AG09309 (cell line): ENCODE results near the gene PCGF2.
"Not testable (repeated sequence)": the region's sequence is repeated elsewhere in the genome, so short reads cannot be mapped to it uniquely, and the experiment has no call there.

ENCODE experiments used
- DNase-seq: peaks from one replicate; pipeline ENCODE4 v3.0.0-alpha.2; 2010; ENCODE audit warnings: low read depth
- H3K4me3 ChIP-seq: 2 replicates; pipeline ENCODE4 v1.5.1; 2011; ENCODE audit warnings: mild to moderate bottlenecking, low read depth, low read length, moderate library complexity; ENCODE audit not compliant: control insufficient read depth
- CTCF ChIP-seq: IDR thresholded peaks from 2 replicates; pipeline ENCODE4 v1.5.1; 2011; ENCODE audit warnings: mild to moderate bottlenecking, low read depth, low read length, inconsistent platforms; ENCODE audit not compliant: insufficient read depth, control insufficient read depth; ENCODE audit errors: missing control alignments

PCGF2 gene

DNA sequence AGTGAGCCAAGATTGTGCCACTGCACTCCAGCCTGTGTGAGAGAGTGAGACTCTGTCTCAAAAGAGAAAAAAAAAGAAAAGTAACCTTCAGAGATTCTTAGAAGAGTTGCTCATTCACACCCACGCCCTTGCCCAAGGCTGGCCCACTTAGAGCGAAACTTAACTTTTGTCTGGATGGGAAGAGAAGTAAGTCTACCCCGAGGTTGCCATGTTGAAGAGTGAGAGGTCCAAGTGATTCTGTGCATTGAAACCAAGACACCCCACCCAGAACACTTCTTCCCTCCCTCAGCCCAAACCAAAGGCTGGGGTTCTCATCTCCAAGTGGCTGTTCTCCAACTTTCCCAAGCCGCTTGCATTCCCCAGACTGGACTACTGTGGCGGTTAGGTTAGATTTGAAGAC lies 20.4 kb downstream of the PCGF2 start:
- TF ChIP-seq CTCF, result no peak

DNA sequence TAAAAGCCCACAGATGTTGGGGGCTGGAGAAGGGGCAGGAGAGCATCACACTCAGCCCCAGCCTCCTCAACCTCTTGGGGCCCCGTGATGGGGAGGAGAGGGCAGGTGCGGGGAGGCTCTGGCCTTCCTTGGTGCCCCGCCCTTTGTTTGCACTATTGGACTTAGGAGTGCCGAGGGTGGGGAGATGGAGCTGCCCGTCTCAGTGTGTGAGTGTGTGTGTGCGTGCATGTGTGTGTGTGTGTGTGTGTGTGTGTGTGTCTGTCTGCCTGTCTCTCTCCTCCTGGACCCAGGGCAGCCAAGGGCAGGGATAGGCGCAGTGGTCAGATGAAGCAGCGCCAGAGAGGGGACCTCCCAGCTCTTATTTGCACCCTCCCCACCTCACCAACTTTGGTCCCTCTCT lies 22.0 kb downstream of the PCGF2 start:
- H3K4me3 ChIP-seq, DNase-seq: not testable (repeated sequence)

More for the DNA sequence above, 20.4 kb downstream of the PCGF2 start:
- DNase-seq, result no peak
- H3K4me3 ChIP-seq, result no peak overlapping the region

- no peak for TF ChIP-seq CTCF
- no peak overlapping the region for H3K4me3 ChIP-seq
- no peak for DNase-seq
These were observed 23.1 kb downstream of the PCGF2 start for GRCh38 chr17:38725066-38725465.

GRCh38 chr17:38724337-38724988 lies 23.7 kb downstream of the PCGF2 start:
- TF ChIP-seq CTCF, result no peak
- no peak for DNase-seq
- no peak overlapping the region for H3K4me3 ChIP-seq

DNA sequence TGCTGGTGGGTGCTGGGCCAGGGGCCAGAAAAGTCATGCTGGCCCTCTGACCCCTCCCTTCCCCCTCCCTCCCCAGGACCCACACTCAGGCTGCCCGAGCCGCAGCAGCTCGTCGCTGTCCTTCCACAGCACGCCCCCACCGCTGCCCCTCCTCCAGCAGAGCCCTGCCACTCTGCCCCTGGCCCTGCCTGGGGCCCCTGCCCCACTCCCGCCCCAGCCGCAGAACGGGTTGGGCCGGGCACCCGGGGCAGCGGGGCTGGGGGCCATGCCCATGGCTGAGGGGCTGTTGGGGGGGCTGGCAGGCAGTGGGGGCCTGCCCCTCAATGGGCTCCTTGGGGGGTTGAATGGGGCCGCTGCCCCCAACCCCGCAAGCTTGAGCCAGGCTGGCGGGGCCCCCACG lies 26.3 kb downstream of the PCGF2 start:
- no peak for DNase-seq
- no peak for TF ChIP-seq CTCF
- H3K4me3 ChIP-seq, result no peak overlapping the region

- no peak for TF ChIP-seq CTCF
- no peak overlapping the region for H3K4me3 ChIP-seq
- DNase-seq, result no peak
These were observed 27.2 kb downstream of the PCGF2 start for GRCh38 chr17:38720941-38721340.

- no peak for DNase-seq
- TF ChIP-seq CTCF, result no peak
- no peak overlapping the region for H3K4me3 ChIP-seq
These were observed 28.0 kb downstream of the PCGF2 start for GRCh38 chr17:38719943-38720641.
